Activated T-cell treated with anti-CD3 and anti-CD28 coated beads, Interleukin-2, amount 50 U/mL, for 48 hours (primary cell): ENCODE measurements around the gene CAMK2D.
A peak's percentile ranks its signal among the peaks of the same experiment; 100 is the strongest.

Experiments used
- DNase-seq, 2 experiments: peaks; one replicate each; pipeline ENCODE4 v3.0.0-alpha.2; 2020

CAMK2D gene

DNA sequence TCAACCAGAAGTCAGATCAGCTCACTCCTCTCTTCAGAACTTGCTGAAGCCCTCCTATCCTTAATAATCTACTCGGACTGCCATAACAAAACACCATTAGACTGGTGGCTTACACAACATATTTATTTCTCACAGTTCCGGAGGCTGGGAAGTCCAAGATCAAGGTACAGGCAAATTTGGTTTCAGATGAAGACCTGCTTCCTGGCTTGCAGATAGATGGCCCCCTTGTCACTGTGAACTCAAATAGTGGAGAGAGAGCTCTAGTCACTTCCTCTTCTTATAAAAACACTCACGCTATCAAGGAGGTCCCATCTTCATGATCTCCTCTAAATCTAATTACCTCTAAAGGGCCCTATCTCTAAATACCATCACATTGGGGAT is 125.1 kb downstream of the CAMK2D start:
- DNase-seq: no peak

DNA sequence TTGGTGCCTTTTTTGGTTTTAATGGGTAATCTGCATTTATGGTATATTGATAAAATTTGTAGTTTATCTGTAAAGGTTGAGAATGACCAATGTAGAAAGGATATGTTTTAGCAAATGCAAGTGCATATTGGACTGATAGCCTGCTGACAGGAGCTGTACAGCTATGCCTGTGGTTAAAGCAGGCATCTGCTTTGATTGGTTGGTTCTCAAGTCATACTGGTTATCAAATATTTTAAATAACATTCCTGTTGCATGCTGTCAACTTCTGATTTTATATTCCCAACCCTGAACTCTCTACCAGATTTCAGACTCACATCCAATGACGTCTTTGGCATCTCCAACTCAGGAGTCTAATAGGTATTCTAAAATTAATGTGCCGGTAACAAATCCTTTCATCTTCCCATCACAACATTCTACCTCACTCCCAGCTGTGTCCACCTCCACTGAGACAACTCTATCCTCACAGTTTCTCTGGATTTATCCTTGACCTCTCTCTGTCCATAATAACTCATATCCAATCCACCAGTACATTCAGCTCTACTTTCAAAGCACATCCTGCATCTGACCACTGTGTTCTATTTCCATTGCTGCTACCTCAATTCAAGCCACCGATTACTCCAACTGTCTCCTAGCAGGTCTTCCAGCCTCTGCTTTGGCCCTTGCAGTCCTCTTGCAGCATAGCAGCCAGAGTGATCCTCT is 125.7 kb downstream of the CAMK2D start:
- DNase-seq: no peak

DNA sequence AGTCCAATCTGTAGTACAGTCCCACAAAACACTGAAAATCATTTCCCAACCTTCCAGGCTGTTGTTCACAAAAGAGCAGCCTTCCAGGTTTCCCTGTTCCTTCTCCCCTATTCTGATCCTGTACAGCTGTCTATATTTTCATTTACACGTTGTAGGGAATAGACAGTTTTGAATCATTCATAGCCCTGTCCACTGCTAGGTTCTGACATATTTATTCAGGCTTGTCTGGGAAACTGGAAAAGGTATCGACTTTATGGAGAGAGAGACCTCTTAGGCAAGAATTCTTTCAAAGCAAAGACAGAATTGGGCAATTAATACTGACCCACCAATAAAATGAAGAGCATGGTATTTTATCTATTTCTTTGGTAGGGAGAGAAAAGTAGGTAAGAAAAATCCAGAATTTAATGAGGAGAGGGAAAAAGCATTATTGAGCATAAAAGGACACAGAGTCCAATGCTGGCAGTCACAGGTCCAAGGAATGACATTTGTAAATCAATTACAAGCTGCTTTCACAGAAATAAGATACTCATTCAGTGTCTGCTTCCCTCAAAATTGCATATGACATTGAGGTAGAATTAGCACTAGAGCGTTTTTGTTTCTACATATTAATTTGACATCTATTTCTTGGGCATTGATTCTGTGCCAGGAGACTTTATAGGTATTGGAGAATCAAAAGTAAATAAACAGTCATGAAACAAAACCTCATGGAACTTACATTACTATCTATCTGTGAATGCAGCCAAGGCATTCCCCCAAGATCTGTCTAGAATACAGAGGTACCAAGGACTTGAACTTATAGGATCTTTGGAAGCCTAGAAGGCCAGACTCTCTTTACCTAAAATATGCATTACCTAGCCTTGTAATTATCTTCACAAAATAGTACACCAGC is 127.2 kb downstream of the CAMK2D start:
- no peak for DNase-seq

DNA sequence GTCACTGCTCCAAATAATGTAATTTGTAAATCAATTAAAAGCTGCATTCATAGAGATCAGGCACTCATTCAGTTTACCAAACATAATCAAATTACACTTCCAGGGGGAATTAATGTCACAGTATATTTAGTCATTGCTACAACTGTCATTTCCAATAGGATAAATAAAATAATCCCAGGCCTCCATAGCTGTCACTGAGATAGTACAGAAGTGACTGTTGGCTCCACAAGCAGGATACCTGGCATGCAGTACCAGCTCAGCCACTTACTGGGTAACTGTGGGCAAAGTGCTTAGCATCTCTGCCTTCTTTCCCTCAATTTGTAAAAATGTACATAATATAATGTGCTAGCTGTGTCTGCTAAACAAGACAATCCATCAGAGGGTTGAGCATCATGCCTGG is 128.1 kb downstream of the CAMK2D start:
- DNase-seq: no peak

DNA sequence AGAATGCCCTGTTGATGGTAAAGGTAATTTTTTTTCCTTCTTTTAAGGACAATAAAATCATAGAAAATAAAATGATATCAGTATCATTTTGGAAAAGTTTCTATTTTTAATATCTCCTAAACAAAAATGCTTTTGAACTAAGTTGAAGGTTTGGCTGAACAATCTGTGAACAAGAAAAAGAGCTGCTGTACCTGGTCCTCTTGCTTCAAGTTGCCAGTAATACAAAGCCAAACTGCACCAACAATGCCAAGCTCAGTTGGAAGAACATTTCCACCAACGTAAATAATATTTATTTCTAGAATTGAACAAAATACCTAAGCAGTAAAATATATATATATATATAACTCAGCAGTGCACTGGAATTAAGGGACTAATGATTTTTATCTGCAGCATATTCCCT is 132.8 kb downstream of the CAMK2D start:
- no peak for DNase-seq

DNA sequence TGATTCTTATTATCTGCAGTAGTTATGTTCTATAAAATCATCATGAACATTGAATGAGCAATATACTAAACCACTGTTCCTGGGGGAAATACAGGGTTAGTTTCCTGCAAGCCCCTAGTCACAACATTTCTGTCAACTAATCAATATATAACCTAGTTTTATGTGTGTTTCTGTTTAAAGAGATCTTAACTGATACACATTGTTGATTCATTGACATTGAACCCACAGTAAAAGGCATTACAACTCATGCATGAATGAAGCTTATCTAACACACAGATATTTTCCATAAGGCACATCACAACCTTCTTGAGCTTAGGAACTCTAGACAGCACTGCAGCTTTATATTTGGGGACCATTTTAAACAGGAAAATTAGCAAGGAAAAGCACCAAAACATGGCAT is 134.2 kb downstream of the CAMK2D start:
- no peak for DNase-seq

DNA sequence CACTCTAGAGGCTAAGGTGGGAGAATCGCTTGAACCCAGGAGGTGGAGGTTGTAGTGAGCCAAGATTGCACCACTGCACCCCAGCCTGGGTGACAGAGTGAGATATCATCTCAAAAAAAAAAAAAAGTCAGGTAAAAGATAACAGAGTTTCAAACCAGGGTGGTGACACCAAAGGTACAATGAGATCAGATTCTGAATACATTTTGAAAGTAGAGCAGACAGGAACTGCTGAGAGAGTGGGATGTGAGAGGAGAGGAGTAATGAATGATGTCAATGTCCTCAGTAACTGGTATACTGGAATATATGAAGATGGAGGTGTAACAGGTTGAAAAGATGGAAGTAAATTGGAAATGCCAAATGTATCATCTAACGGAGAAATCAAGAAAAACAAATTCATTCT is 135.6 kb downstream of the CAMK2D start:
- DNase-seq: peak in 1 of 2 experiments; percentile 35

DNA sequence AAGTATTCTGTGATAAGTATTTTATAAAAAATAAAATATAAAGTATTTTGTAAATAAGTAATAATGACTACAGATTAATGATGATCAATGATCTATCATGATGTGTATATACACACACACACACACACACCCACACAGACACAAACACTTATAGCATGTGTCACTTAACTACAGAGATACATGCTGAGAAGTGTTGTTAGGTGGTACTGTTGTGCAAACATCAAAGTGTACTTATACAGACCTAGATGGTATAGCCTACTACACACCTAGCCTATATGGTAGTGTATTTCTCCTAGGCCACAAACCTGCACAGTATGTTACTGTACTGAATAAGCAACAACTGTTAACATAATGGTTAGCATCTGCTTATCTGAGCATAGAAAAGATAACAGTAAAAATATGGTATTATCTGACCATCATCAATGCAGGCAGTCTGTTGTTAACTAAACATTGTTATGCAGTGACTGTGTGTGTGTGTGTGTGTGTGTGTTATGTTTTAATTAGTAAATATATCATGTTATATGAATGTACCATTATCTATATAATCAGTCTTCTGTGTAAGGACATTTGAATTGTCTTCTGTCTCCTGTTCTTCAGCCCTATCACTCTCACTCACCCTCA is 138.2 kb downstream of the CAMK2D start:
- no peak for DNase-seq

DNA sequence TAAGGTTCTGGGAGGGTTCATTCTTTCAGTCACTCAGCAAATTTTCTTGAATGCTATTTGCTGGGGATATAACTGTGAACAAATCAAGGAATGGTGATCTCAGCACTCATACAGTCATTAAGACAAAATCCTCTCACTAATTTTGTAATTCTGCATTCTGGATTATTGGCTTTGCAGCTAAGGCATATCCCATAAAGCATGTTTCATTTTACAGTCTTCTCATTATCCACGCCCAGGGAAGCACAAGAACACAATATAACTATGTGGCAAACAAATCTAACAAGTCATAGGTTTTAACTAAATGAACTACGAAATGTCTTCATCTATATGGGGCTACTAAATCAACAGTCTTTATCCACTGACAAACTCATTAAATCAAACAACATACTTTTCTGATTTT is 139.9 kb downstream of the CAMK2D start:
- DNase-seq: no peak

DNA sequence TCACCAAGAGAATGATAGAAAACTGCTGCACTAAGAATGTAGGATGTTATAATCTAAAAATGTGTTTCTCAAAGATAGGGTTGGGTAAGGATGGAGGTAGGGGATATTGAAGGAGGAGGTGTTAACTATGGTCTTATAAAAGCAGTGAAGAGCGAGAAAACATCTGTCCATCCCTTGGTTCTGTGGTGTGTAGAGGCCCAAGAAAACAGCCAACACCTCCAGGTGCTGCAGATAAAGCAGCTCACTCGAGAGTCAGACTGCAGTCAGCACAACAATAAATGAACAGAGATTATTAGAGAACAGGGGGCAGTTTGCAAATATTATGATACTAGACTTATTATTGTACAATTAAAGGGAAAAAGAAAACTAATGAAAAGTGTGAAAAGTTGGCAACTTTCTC is 141.5 kb downstream of the CAMK2D start:
- DNase-seq: no peak

DNA sequence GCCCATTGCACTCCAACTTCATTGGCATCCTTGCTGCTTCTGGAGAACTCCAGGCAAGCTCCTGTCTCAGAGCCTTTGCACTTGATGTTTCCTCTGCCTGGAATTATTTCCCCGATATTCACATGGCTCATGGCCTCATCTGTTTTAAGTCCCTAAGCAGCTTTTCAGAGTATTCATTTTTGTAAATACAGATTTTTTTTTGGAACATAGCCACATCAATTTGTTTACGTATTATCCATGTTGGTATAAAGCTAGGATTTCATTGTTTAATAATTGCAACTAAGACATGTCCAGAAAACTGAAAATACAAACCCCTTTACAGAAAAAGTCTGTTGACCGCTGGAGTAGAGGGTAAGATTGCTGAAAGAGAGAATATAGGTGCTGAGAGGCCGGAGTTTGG is 142.0 kb downstream of the CAMK2D start:
- no peak for DNase-seq

DNA sequence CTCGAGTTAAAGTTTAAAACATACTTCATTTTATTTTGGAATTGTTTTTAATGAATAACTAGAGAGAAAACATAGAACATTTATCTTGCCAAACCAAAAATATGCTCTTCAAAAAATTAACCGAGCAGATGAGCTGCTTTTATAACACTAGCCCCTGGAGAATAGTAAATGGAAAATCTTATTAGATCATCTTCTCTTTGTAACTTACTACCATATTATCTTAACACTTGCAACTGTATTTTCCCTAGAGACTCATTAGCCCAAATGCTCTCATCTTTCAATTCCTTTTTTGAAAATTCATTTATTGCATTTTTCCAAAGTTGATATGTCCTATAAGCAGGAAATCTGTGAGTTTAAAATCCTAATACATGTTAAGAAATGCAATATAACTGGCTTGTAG is 143.3 kb downstream of the CAMK2D start:
- DNase-seq: no peak

DNA sequence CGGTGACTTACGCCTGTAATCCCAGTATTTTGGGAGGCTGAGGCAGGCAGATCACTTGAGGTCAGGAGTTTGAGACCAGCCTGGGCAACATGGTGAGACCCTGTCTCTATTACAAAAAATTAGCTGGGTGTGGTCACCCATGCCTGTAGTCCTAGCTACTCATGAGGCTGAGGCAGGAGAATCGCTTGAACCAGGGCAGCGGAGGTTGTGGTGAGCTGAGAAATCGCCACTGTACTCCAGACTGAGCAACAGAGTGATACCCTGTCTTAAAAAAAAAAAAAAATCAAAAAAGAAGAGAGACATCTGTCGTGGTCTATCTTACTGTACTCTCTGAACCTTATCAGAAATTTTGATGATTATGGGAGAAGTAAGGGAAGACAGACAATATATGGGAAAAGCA is 144.3 kb downstream of the CAMK2D start:
- DNase-seq: no peak

DNA sequence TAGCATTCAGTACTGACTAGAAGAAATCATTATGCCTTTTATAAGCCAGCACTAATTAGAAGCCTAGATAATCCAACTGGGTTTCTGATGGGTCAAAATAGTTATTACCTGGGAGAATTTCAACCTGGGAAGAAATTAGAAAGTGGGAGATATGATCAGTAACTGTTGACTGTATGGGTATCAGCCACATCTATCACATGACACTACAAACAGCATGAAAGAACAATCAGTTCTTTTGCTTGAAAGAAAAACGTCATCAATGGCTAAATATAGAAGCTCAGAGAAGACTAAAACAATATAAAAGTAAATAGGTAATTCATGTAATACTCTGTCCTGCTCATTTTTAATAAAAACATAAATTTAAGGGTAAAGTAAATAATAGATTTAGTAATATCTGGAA is 145.1 kb downstream of the CAMK2D start:
- no peak for DNase-seq

DNA sequence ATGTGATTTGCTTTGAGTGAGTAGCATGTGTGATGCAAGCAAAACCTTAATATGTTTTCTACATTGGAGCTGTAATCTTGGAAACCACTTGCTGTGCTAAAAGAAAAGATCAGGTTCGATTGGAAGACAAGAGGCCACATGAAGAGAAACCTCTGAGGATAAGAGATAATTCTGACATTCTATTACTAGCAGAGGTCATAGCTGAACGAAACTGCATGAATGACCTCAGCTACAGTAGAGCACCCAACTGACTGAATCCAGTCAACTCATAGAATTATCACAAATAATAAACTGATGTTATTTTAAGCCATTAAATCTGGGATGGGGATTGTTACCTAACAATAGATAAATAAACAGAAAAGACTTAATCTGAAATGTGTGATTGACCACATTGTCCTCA is 147.1 kb downstream of the CAMK2D start:
- DNase-seq: no peak

DNA sequence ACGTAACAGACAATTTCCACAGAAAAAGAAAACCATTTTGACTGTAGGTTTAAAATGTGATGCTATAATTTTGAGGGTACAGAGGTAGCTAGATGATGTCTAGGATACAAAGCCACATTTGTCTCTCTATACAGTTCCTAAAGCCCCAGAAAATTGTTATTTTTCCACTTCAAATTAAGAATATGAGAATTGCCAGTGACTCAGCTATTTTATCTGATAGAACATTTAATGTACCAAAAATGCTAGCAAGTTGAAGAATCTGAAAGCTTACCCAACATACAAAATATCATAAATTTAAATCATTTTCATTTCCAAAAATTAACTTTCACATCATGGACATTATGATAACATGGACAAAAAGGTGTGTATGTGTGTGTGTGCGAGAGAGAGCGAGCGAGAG is 148.0 kb downstream of the CAMK2D start:
- no peak for DNase-seq

DNA sequence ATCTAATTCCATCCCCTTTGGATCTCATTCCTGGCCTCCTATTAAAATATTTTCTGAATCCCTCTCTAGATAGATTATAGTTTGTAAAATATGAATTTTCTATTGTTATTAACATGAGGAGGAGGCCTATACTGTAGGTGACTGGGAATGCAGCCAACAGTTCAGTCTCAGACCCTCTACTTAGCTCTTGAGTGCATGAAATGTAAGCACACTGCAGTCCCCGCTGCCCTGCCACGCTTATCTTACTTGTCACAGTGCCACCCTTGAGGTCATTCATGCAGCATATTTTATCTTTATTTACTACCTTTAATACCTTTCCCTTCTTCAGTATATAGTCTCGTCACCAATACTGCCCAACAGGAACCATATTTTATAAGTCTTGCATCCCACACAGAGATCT is 151.0 kb downstream of the CAMK2D start:
- DNase-seq: no peak

DNA sequence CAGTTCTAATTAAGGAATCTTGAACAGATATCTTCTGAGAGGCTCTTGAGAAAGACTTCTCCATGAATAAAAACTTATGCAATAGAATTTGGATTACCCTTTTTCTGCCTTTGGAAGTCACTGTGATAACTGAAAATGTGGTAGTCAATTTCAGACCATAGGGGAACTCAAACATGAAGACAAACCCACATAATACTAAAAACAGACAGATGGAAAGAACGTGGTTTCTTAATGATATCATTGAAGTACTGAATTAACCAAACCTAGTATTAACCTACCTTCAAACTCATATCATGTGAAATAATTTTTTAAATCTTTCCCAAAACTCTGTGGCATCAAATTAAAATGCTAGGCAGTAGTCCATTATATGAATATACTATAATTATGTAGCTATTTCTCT is 153.5 kb downstream of the CAMK2D start:
- DNase-seq: no peak

DNA sequence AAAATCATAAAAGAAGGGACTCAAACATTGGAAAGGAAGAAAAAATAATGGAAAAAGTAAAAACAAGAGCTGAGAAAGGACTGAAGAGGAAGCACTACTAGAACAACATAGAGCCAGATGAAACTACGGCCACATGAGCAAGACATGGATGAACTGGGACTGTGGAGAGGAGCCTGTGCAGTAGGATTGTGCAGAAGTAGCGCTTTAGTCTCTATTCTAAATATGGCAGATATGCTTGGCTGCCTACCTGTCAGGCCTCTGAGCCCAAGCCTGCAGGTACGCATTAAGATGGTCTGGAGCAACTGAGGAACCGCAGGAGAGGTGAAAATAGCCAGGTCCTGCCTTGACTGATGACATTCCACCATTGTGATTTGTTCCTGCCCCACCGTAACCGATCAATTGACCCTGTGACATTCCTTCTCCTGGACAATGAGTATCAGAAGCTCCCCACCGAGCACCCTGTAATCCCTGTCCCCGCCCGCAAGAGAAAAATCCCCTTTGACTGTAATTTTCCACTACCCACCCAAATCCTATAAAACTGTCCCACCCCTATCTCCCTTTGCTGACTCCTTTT is 154.3 kb downstream of the CAMK2D start:
- DNase-seq: no peak

DNA sequence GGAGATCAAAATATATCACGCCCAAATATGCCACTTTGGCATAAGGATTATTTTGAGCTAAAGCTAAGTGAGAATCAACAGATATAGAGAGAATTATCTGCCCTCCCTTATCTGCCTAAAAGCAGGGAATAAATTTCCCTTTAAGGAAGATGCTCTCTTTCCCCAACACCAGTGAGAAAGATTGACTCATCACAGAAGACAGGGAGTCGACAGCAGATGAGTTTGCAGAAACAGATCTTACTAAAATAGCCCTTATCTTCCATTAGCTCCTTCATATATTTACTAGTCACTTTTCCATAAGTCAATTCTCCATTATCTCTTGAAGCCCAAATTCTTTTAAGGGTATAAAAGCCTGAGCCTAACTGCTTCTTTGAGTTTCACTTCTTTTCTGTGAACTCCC is 156.6 kb downstream of the CAMK2D start:
- DNase-seq: no peak

DNA sequence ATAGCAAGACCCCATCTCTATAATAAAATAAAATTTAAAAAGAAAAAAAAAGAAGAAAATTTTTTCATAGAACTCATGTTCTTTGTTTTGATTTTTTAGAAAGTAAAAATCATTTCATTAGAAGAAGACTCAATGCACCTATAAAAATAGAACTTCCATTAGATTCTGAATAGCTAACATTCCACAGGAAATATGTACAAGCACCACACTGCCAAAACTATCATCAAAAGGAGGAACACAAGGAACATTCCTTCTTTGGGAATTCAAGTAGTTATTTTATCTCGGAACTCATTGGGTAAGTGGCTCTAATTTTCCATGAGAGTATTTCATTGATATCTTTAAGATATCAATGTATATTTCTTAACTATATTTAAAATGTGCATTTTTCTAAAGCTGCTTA is 157.6 kb downstream of the CAMK2D start:
- no peak for DNase-seq

DNA sequence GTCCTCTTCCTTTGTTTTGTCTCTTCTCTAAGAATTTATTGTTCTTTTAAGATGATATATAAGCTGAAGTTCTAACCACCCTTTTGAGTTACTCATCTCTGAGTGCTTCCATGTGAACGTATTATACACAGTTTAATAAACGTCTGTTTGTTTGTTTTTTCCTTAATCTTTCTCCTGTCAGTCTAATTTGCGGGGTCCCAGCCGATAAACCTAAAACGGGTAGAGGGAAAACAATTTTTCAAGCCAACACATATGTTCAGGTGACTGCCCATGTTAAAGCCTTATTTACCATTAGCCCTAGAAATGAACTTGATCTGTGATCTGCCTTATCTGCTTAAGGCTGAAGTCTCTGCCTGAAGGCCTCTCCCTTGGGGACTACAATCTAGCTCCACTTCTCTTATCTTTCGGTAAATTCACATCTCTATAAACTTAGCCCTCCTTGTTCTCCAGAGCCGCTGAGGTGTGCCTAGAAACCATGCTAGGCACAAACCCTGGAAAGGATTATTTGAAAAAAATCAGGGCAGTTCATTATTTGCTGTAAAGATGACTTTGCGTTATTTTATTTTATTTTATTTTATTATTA is 158.8 kb downstream of the CAMK2D start:
- no peak for DNase-seq

DNA sequence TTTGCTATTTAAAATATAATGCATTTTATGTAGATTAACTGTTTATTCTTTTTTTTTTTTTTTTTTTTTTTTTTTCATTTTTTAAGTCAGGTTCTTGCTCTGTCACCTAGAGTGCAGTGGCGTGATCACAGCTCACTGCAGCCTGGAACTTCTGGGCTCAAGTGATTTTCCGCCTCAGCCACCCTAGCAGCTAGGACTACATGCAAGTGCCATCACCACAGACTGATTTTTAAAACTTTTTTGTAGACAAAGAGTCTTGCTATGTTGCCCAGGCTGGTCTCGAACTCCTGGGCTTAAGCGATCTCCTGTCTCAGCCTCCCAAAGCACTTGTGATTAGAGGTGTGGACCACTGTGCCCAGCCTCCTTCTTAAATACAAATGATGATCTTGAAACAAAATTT is 159.9 kb downstream of the CAMK2D start:
- no peak for DNase-seq
